Measurements from ENCODE around the gene AVPI1.

AVPI1 gene

DNA sequence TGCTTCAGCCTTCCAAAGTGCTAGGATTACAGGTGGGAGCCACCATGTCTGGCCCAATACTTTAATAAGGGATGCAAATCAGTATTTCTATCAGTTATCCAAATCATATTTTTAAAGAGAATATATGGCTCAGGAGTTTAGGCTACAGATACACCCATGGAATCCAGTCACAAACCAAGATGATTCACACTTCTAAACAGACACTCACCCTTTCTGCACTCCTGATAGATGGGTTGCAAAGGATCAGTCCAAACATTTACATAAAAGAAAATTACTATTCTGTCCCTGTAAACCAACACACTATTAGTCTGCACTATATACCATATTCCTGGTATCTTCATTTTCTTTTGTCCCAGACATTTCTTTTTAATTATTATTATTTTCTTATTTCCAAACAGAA is 55.9 kb downstream of the AVPI1 start:
- TF ChIP-seq, protein P1, sequence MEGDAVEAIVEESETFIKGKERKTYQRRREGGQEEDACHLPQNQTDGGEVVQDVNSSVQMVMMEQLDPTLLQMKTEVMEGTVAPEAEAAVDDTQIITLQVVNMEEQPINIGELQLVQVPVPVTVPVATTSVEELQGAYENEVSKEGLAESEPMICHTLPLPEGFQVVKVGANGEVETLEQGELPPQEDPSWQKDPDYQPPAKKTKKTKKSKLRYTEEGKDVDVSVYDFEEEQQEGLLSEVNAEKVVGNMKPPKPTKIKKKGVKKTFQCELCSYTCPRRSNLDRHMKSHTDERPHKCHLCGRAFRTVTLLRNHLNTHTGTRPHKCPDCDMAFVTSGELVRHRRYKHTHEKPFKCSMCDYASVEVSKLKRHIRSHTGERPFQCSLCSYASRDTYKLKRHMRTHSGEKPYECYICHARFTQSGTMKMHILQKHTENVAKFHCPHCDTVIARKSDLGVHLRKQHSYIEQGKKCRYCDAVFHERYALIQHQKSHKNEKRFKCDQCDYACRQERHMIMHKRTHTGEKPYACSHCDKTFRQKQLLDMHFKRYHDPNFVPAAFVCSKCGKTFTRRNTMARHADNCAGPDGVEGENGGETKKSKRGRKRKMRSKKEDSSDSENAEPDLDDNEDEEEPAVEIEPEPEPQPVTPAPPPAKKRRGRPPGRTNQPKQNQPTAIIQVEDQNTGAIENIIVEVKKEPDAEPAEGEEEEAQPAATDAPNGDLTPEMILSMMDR (IDR thresholded peaks at IDR 0.05; ENCODE audit: low read length): no peak
- TF ChIP-seq EZH2 (optimal IDR thresholded peaks at IDR 0.05; ENCODE audit: low read depth, low read length) (no peak), EZH2phosphoT487 (IDR thresholded peaks at IDR 0.05; ENCODE audit: low read length) (no peak)
- Histone ChIP-seq H3K27ac (ENCODE audit: low read length) (no peak overlapping the region), H4K20me1 (ENCODE audit: insufficient read depth, low read length) (no peaks in the 10 kb centered on the region), H3K4me3 (ENCODE audit: low read length) (no peak overlapping the region), H3K4me1 (ENCODE audit: low read length) (no peaks in the 10 kb centered on the region), H3K9me2 (replicated peaks; ENCODE audit: insufficient read depth, low read length) (no peaks in the 10 kb centered on the region), H3K27me3 (replicated peaks; ENCODE audit: insufficient read depth, low read length) (no peaks in the 10 kb centered on the region), H3K9me3 (replicated peaks; ENCODE audit: insufficient read depth, low read length) (no peaks in the 10 kb centered on the region), H3K9ac (ENCODE audit: low read length) (no peak overlapping the region), H3K79me2 (ENCODE audit: low read length) (no peaks in the 10 kb centered on the region), H3K4me2 (ENCODE audit: low read depth, low read length) (no peak overlapping the region), H3K36me3 (replicated peaks; ENCODE audit: insufficient read depth, low read length) (no peaks in the 10 kb centered on the region), H3F3A (ENCODE audit: insufficient read depth, low read length) (no peaks in the 10 kb centered on the region), H2AFZ (ENCODE audit: low read length) (no peak overlapping the region)
- no peak for DNase-seq

DNA sequence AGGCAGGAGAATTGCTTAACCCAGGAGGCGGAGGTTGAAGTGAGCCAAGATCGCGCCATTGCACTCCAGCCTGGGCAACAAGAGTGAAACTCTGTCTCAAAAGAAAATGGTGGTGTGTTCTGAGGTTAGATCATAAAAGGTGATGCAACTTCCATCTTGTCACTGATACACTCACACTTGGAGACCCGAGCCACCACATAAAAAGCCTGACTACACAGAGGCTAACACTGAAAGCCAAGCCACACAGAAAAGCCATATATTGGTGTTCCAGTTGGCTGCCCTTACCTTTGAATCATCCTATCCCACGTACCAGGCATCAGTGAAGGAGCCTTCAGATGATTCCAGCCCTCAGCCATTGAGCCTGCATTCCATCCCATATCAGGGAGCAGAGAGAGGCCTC is 57.8 kb downstream of the AVPI1 start:
- no peak for DNase-seq
- Histone ChIP-seq H3K27me3 (replicated peaks; ENCODE audit: insufficient read depth, low read length) (no peaks in the 10 kb centered on the region), H3K9me2 (replicated peaks; ENCODE audit: insufficient read depth, low read length) (no peaks in the 10 kb centered on the region), H3K27ac (ENCODE audit: low read length) (no peak overlapping the region), H3K4me1 (ENCODE audit: low read length) (no peaks in the 10 kb centered on the region), H4K20me1 (ENCODE audit: insufficient read depth, low read length) (no peaks in the 10 kb centered on the region), H3K4me3 (ENCODE audit: low read length) (no peak overlapping the region), H3K9me3 (replicated peaks; ENCODE audit: insufficient read depth, low read length) (no peaks in the 10 kb centered on the region), H3K9ac (ENCODE audit: low read length) (no peak overlapping the region), H2AFZ (ENCODE audit: low read length) (no peak overlapping the region), H3K79me2 (ENCODE audit: low read length) (no peaks in the 10 kb centered on the region), H3F3A (ENCODE audit: insufficient read depth, low read length) (no peaks in the 10 kb centered on the region), H3K4me2 (ENCODE audit: low read depth, low read length) (no peak overlapping the region), H3K36me3 (replicated peaks; ENCODE audit: insufficient read depth, low read length) (no peaks in the 10 kb centered on the region)
- TF ChIP-seq EZH2phosphoT487 (IDR thresholded peaks at IDR 0.05; ENCODE audit: low read length) (no peak), EZH2 (optimal IDR thresholded peaks at IDR 0.05; ENCODE audit: low read depth, low read length) (no peak)
- TF ChIP-seq, protein P1 (IDR thresholded peaks at IDR 0.05; ENCODE audit: low read length): no peak

DNA sequence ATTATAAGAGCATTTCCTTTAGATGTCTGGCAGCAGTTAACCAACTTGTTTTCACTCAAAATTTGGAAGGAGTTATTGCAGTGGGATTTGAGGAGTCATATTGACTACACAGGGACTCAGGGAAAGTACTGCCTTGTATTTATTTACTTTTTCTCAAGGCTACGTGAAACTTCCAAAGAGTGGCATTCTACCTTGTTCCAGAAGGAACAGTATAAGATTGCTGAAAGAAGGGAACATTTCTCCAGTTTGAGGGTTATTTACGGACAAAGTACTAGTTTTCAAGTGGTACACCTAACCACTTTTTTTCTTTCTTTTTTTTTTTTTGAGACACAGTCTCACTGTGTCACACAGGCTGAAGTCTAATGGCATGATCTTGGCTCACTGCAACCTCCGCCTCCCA is 58.8 kb downstream of the AVPI1 start:
- Histone ChIP-seq H3K4me3 (ENCODE audit: low read length) (no peak overlapping the region), H3K4me2 (ENCODE audit: low read depth, low read length) (no peak overlapping the region), H3K9me2 (replicated peaks; ENCODE audit: insufficient read depth, low read length) (no peaks in the 10 kb centered on the region), H3K9me3 (replicated peaks; ENCODE audit: insufficient read depth, low read length) (no peaks in the 10 kb centered on the region), H3K36me3 (replicated peaks; ENCODE audit: insufficient read depth, low read length) (no peaks in the 10 kb centered on the region), H4K20me1 (ENCODE audit: insufficient read depth, low read length) (no peaks in the 10 kb centered on the region), H3K79me2 (ENCODE audit: low read length) (no peaks in the 10 kb centered on the region), H2AFZ (ENCODE audit: low read length) (no peak overlapping the region), H3K27me3 (replicated peaks; ENCODE audit: insufficient read depth, low read length) (no peaks in the 10 kb centered on the region), H3K4me1 (ENCODE audit: low read length) (no peaks in the 10 kb centered on the region), H3F3A (ENCODE audit: insufficient read depth, low read length) (no peaks in the 10 kb centered on the region), H3K9ac (ENCODE audit: low read length) (no peak overlapping the region), H3K27ac (ENCODE audit: low read length) (no peak overlapping the region)
- TF ChIP-seq EZH2phosphoT487 (IDR thresholded peaks at IDR 0.05; ENCODE audit: low read length) (no peak), EZH2 (optimal IDR thresholded peaks at IDR 0.05; ENCODE audit: low read depth, low read length) (no peak)
- TF ChIP-seq, protein P1 (IDR thresholded peaks at IDR 0.05; ENCODE audit: low read length): no peak
- DNase-seq: no peak
